G401.6 (cell line): ENCODE measurements around the gene PKN1.

Experiments used
- FAIRE-seq: peaks from 2 replicates; lab custom pipeline; 2012; peaks lifted over from hg19 to GRCh38; lab: Jason Lieb, UNC

Gene PKN1

GRCh38 chr19:14515501-14516047 is 82.5 kb downstream of the PKN1 start:
- no peak for FAIRE-seq

- FAIRE-seq = no peak
Observed at GRCh38 chr19:14516048-14516534, 83.0 kb downstream of the PKN1 start.

GRCh38 chr19:14516746-14517438 is 83.8 kb downstream of the PKN1 start:
- FAIRE-seq = no peak

- FAIRE-seq = no peak
Observed at GRCh38 chr19:14517446-14517839, 84.3 kb downstream of the PKN1 start.

GRCh38 chr19:14517840-14518505 is 84.9 kb downstream of the PKN1 start, which contains the start of gene DNAJB1:
Gene DNAJB1 (minus strand): TSS chr19:14518397. CDS start chr19:14518349, 48 bp downstream.
- no peak for FAIRE-seq

GRCh38 chr19:14519245-14519859 is 86.2 kb downstream of the PKN1 start:
- FAIRE-seq = no peak

GRCh38 chr19:14519860-14520407 is 86.8 kb downstream of the PKN1 start:
- no peak for FAIRE-seq

GRCh38 chr19:14520543-14520942 is 87.4 kb downstream of the PKN1 start:
- no peak for FAIRE-seq
